Neural progenitor cell (in vitro differentiated cells): ENCODE measurements around the gene STX11.

Experiments used
- CTCF ChIP-seq: fragments of 200-600 bp; sonication (generic); IDR thresholded peaks from 2 replicates; pipeline ENCODE4 v1.5.1; 2017; ENCODE audit warnings: antibody characterized with exemption, mild to moderate bottlenecking
- EZH2 ChIP-seq: fragments of 200-600 bp; sonication (generic); IDR thresholded peaks from 2 replicates; pipeline ENCODE4 v1.6.1; 2017; ENCODE audit warnings: antibody characterized with exemption, mild to moderate bottlenecking, moderate library complexity

DNA sequence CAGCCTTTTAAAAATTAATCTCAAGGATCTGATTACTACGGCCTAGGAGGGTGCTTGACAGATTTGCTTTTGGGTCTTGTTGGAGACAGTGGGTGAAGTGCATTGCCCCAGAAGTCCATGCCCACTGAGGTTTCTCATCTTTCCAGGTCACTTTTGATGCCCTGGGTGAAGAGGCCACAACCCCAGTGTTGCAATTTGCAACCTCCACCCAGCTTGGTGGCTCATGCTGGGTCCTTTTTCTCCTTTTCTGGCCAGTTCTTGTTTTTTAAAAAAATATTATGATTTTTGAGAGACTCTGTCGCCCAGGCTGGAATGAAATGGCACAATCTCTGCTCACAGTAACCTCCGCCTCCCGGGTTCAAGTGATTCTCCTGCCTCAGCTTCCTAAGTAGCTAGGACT, 9.4 kb downstream of the STX11 start:
- TF ChIP-seq CTCF (no peak), EZH2 (no peak)
